ENCODE results near the gene FIGNL2. TPM values are rescaled to one million over a fixed set of nuclear protein-coding genes. Genes with fewer than 3 reads are reported as not detected.

The FIGNL2 gene
- total and polyA plus RNA-seq, 2 of the 13 experiments (the other 11 are each of a cell fraction or from before 2014, with no cell fraction given): 0.82 to 1.00 TPM

DNA sequence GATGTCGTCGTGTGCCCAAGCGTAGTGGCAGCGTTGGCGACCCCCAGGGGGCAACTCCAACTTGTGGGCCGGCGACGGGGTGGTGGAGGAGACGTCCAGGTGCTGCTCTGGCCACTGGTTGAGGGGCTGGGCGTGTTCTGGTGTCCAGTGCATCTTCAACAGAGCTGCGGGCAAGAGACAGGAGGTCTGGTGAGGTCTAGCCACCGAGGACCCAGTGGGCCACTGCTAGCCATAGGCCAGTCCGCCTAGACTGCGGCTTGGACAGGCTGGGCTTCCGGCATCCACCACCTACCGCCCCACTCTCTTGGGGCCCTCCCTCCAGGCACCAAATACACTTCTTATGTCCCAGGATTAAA, 26.3 kb downstream of the FIGNL2 start:
- ATAC-seq: no peak
- Histone ChIP-seq H3K27ac (ENCODE audit: extremely low read length, insufficient read depth, low read length) (no peak overlapping the region), H3K27me3 (ENCODE audit: control insufficient read depth in 1 of 2, insufficient read depth in 2 of 2, low read length in 2 of 2) (no peaks in the 10 kb centered on the region), H3K36me3 (replicated peaks in 1 of 2; ENCODE audit: control insufficient read depth in 1 of 2, insufficient read depth in 2 of 2, low read length in 2 of 2) (no peaks in the 10 kb centered on the region), H3K9ac (ENCODE audit: insufficient read depth, low read depth, low read length) (no peak overlapping the region), H4K20me1 (ENCODE audit: insufficient read depth, low read length) (no peaks in the 10 kb centered on the region), H3K79me2 (ENCODE audit: insufficient read depth, low read length) (no peaks in the 10 kb centered on the region), H3K9me3 (ENCODE audit: low read length) (no peaks in the 10 kb centered on the region), H3K4me1 (ENCODE audit: insufficient read depth, low read length) (no peaks in the 10 kb centered on the region), H3K4me2 (ENCODE audit: low read depth, low read length) (no peak overlapping the region), H3K4me3 (replicated peaks in 1 of 3; ENCODE audit: insufficient read depth in 1 of 3, low read depth in 2 of 3, low read length in 3 of 3) (no peak overlapping the region), H2AFZ (ENCODE audit: low read length) (no peak overlapping the region)
- intact Hi-C loops (cut with micrococcal nuclease; ENCODE audit: unreplicated experiment) (no loop called here), in situ Hi-C loops (cut with HindIII; ENCODE audit: extremely low pct_ligation_motif_present, low pct_unique_long_range_greater_than_20kb) (no loop called here)
- DNase-seq (ENCODE audit: low spot score): no peak
- BruUV-seq (replicated peaks): no TSS peak
- no peak for FAIRE-seq
- ChIA-PET CTCF (ENCODE audit: low intra/inter-chr PET ratio, low total read pairs) (no interaction called here), POLR2A (no interaction called here)
- TF ChIP-seq ZNF367 (CRISPR knock-in tag; IDR thresholded peaks at IDR 0.05; ENCODE audit: borderline replicate concordance): no peak
- TF ChIP-seq TBL1XR1 (IDR thresholded peaks at IDR 0.05; ENCODE audit: borderline replicate concordance, low read length, partially characterized antibody): no peak
- TF ChIP-seq ZNF589 (CRISPR knock-in tag; conservative IDR thresholded peaks at IDR 0.05): no peak
- no peak for TF ChIP-seq NFE2L1 (CRISPR knock-in tag; IDR thresholded peaks at IDR 0.05; ENCODE audit: borderline replicate concordance)
- no peak for TF ChIP-seq HDAC6 (IDR thresholded peaks at IDR 0.05; ENCODE audit: low read depth, low read length)
- TF ChIP-seq, protein P1, sequence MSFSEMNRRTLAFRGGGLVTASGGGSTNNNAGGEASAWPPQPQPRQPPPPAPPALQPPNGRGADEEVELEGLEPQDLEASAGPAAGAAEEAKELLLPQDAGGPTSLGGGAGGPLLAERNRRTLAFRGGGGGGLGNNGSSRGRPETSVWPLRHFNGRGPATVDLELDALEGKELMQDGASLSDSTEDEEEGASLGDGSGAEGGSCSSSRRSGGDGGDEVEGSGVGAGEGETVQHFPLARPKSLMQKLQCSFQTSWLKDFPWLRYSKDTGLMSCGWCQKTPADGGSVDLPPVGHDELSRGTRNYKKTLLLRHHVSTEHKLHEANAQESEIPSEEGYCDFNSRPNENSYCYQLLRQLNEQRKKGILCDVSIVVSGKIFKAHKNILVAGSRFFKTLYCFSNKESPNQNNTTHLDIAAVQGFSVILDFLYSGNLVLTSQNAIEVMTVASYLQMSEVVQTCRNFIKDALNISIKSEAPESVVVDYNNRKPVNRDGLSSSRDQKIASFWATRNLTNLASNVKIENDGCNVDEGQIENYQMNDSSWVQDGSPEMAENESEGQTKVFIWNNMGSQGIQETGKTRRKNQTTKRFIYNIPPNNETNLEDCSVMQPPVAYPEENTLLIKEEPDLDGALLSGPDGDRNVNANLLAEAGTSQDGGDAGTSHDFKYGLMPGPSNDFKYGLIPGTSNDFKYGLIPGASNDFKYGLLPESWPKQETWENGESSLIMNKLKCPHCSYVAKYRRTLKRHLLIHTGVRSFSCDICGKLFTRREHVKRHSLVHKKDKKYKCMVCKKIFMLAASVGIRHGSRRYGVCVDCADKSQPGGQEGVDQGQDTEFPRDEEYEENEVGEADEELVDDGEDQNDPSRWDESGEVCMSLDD (CRISPR knock-in tag; IDR thresholded peaks at IDR 0.05; ENCODE audit: borderline replicate concordance): no peak
- TF ChIP-seq ZNF326 (CRISPR knock-in tag; IDR thresholded peaks at IDR 0.05; ENCODE audit: borderline replicate concordance): no peak
- no peak for TF ChIP-seq ZNF232 (CRISPR knock-in tag; IDR thresholded peaks at IDR 0.05; ENCODE audit: borderline replicate concordance)
- no peak for TF ChIP-seq ZNF124 (CRISPR knock-in tag; IDR thresholded peaks at IDR 0.05)
- no peak for TF ChIP-seq SSRP1 (CRISPR knock-in tag; IDR thresholded peaks at IDR 0.05)
- TF ChIP-seq EZH2 (conservative IDR thresholded peaks at IDR 0.05; ENCODE audit: low read depth, low read length): no peak
- TF ChIP-seq ZMYM4 (CRISPR knock-in tag; IDR thresholded peaks at IDR 0.05): no peak
- no peak for TF ChIP-seq RBM39 (IDR thresholded peaks at IDR 0.05; ENCODE audit: low read depth, low read length, poor library complexity, severe bottlenecking)
- no peak for TF ChIP-seq KLF12 (CRISPR knock-in tag; IDR thresholded peaks at IDR 0.05; ENCODE audit: borderline replicate concordance)
- TF ChIP-seq ZNF724P (CRISPR knock-in tag; IDR thresholded peaks at IDR 0.05; ENCODE audit: borderline replicate concordance): no peak
- no peak for TF ChIP-seq TEAD3 (CRISPR knock-in tag; optimal IDR thresholded peaks at IDR 0.05; ENCODE audit: borderline replicate concordance)
- TF ChIP-seq MTF1 (CRISPR knock-in tag; IDR thresholded peaks at IDR 0.05): no peak
- no peak for TF ChIP-seq ZNF235 (CRISPR knock-in tag; IDR thresholded peaks at IDR 0.05; ENCODE audit: borderline replicate concordance)
- TF ChIP-seq KAT8 (CRISPR knock-in tag; IDR thresholded peaks at IDR 0.05): no peak
- no peak for TF ChIP-seq NR2C2 (CRISPR knock-in tag; IDR thresholded peaks at IDR 0.05; ENCODE audit: borderline replicate concordance)
- WGBS (ENCODE audit: low lambda C conversion rate): 91% methylated on average over 5 of the region's 16 CpGs

Data from HepG2 (cell line).